PC-3 (cell line): ENCODE results near the gene UGT1A5. TPM values are rescaled to one million over a fixed set of nuclear protein-coding genes. Genes with fewer than 3 reads are reported as not detected.

ENCODE experiments used
- ATAC-seq: fragments of 200-7000 bp; cut with Tn5 transposase; 2 replicates; pipeline ENCODE4 v1.9.1; 2020; ENCODE audit warnings: mild to moderate bottlenecking, moderate library complexity
- BruUV-seq: library from RNA; stranded (reverse); fragments of 400-500 nt; replicated peaks from 2 replicates; lab custom pipeline; 2021; lab: Mats Ljungman, UMichigan
- CTCF ChIA-PET: fragments of 300-600 bp; sonication (Branson Sonifier 250); formaldehyde crosslinking; loops from one replicate; lab custom pipeline; 2022; ENCODE audit warnings: antibody characterized with exemption; lab: Charles Lee
- POLR2A ChIA-PET: fragments of 300-600 bp; sonication (Branson Sonifier 250); formaldehyde crosslinking; loops from one replicate; lab custom pipeline; 2022; ENCODE audit warnings: antibody characterized with exemption; ENCODE audit not compliant: unreplicated experiment; lab: Charles Lee
- DNase-seq: peaks from one replicate; pipeline ENCODE4 v3.0.0-alpha.2; 2015
- H2AFZ ChIP-seq: fragments of 300-600 bp; sonication (generic); 2 replicates; pipeline ENCODE4 v1.6.0; 2016; ENCODE audit warnings: antibody characterized with exemption, low read length
- H3F3A ChIP-seq: fragments of 300-600 bp; sonication (generic); one replicate; pipeline ENCODE4 v1.6.0; 2017; ENCODE audit warnings: antibody characterized with exemption, low read length, control low read depth, mild to moderate bottlenecking; ENCODE audit not compliant: unreplicated experiment
- H3K27ac ChIP-seq: fragments of 300-600 bp; sonication (generic); 2 replicates; pipeline ENCODE4 v1.5.1; 2016; ENCODE audit warnings: mild to moderate bottlenecking, low read length
- H3K27me3 ChIP-seq: fragments of 300-600 bp; sonication (generic); 2 replicates; pipeline ENCODE4 v1.6.1; 2016; ENCODE audit warnings: low read length, mixed read lengths
- H3K36me3 ChIP-seq: fragments of 300-600 bp; sonication (generic); 2 replicates; pipeline ENCODE4 v1.6.1; 2016; ENCODE audit warnings: low read depth, mixed run types, low read length, mixed read lengths
- H3K4me1 ChIP-seq: fragments of 300-600 bp; sonication (generic); 2 replicates; pipeline ENCODE4 v1.5.1; 2016; ENCODE audit warnings: low read length; ENCODE audit not compliant: insufficient read depth
- H3K4me2 ChIP-seq: fragments of 300-600 bp; sonication (generic); 2 replicates; pipeline ENCODE4 v1.6.0; 2016; ENCODE audit warnings: low read length
- H3K4me3 ChIP-seq: fragments of 300-600 bp; sonication (generic); 2 replicates; pipeline ENCODE4 v1.5.1; 2016; ENCODE audit warnings: mild to moderate bottlenecking, low read length, mixed read lengths
- H3K79me2 ChIP-seq: fragments of 300-600 bp; sonication (generic); 2 replicates; pipeline ENCODE4 v1.6.1; 2017; ENCODE audit warnings: low read length, mixed read lengths
- H3K9ac ChIP-seq: fragments of 300-600 bp; sonication (generic); 2 replicates; pipeline ENCODE4 v1.6.0; 2016; ENCODE audit warnings: mild to moderate bottlenecking, low read length
- H3K9me2 ChIP-seq: fragments of 300-600 bp; sonication (generic); replicated peaks from 2 replicates; pipeline ENCODE4 v1.6.1; 2016; ENCODE audit warnings: mixed run types, low read length, mixed read lengths
- H3K9me3 ChIP-seq: fragments of 300-600 bp; sonication (generic); 2 replicates; pipeline ENCODE4 v1.6.1; 2016; ENCODE audit warnings: low read length, mixed read lengths
- H4K20me1 ChIP-seq: fragments of 300-600 bp; sonication (generic); 2 replicates; pipeline ENCODE4 v1.6.1; 2016; ENCODE audit warnings: low read length, mixed read lengths
- EZH2 ChIP-seq: fragments of 300-600 bp; sonication (generic); IDR thresholded peaks from one replicate; pipeline ENCODE4 v1.6.1; 2017; ENCODE audit warnings: antibody characterized with exemption, mild to moderate bottlenecking, low read length; ENCODE audit not compliant: unreplicated experiment
- EZH2phosphoT487 ChIP-seq: fragments of 300-600 bp; sonication (generic); IDR thresholded peaks from 2 replicates; pipeline ENCODE4 v1.6.1; 2018; ENCODE audit warnings: mild to moderate bottlenecking, antibody characterized with exemption, low read length, borderline replicate concordance
- intact Hi-C: fragments of 100-400 bp; cut with micrococcal nuclease; formaldehyde crosslinking; loops from 2 replicates; pipeline ENCODE4 v1.9.0; 2023
- total RNA-seq: library from RNA; depleted of rRNA; stranded (reverse); fragments of >200 nt; gene quantifications from 2 replicates; pipeline ENCODE4 v1.2.3, GENCODE V29; 2014
- TF ChIP-seq, protein P1 (sequence below): fragments of 300-600 bp; sonication (generic); conservative IDR thresholded peaks from 2 replicates; pipeline ENCODE4 v1.5.1; 2017; ENCODE audit warnings: antibody characterized with exemption, low read depth, mild to moderate bottlenecking, low read length

The UGT1A5 gene
- total RNA-seq, 1 experiment from 2014 or later, result not detected

GRCh38 chr2:233758849-233759248 is 46.1 kb downstream of the UGT1A5 start:
- CTCF ChIA-PET, result no interaction called here
- H3K27me3 ChIP-seq, result no peaks in the 10 kb centered on the region
- no peaks in the 10 kb centered on the region for H3K79me2 ChIP-seq
- no peaks in the 10 kb centered on the region for H3K36me3 ChIP-seq
- POLR2A ChIA-PET, result no interaction called here
- H3K9ac ChIP-seq, result no peak overlapping the region
- no peak overlapping the region for H3K27ac ChIP-seq
- ATAC-seq (no peak), DNase-seq (no peak)
- no peak overlapping the region for H3K4me3 ChIP-seq
- no peaks in the 10 kb centered on the region for H3F3A ChIP-seq
- no peak overlapping the region for H3K4me2 ChIP-seq
- no TSS peak for BruUV-seq
- no peaks in the 10 kb centered on the region for H3K9me3 ChIP-seq
- no peaks in the 10 kb centered on the region for H4K20me1 ChIP-seq
- intact Hi-C loops, result loop anchor here (2.0 kb wide), 1 partner anchor 56 kb away; no protein-coding TSS in a partner anchor
- H2AFZ ChIP-seq, result no peak overlapping the region
- TF ChIP-seq EZH2phosphoT487, result no peak
- TF ChIP-seq, protein P1, sequence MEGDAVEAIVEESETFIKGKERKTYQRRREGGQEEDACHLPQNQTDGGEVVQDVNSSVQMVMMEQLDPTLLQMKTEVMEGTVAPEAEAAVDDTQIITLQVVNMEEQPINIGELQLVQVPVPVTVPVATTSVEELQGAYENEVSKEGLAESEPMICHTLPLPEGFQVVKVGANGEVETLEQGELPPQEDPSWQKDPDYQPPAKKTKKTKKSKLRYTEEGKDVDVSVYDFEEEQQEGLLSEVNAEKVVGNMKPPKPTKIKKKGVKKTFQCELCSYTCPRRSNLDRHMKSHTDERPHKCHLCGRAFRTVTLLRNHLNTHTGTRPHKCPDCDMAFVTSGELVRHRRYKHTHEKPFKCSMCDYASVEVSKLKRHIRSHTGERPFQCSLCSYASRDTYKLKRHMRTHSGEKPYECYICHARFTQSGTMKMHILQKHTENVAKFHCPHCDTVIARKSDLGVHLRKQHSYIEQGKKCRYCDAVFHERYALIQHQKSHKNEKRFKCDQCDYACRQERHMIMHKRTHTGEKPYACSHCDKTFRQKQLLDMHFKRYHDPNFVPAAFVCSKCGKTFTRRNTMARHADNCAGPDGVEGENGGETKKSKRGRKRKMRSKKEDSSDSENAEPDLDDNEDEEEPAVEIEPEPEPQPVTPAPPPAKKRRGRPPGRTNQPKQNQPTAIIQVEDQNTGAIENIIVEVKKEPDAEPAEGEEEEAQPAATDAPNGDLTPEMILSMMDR, result no peak
- TF ChIP-seq EZH2, result no peak
- H3K4me1 ChIP-seq, result peaks cover 7% of the 10 kb centered on the region
- H3K9me2 ChIP-seq, result 0 out of 2 replicates have a peak, but pooled peaks cover 4% of the 10 kb centered on the region

GRCh38 chr2:233760043-233760442 is 47.3 kb downstream of the UGT1A5 start, which contains the start of gene UGT1A1:
Gene UGT1A1, plus strand, starts transcription at chr2:233760270. Its CDS starts 18 bp downstream, at chr2:233760288.
- TF ChIP-seq EZH2phosphoT487 (no peak), EZH2 (no peak)
- TF ChIP-seq, protein P1, result no peak
- Histone ChIP-seq H3K27me3 (no peaks in the 10 kb centered on the region), H3K9ac (no peak within 1 kb of the TSS), H3K9me3 (no peaks in the 10 kb centered on the region), H3K4me2 (no peak within 1 kb of the TSS), H3K36me3 (no peaks in the 10 kb centered on the region), H3K9me2 (0 out of 2 replicates have a peak, but pooled peaks cover 4% of the 10 kb centered on the region), H3K79me2 (no peaks in the 10 kb centered on the region), H3K4me3 (no peak within 1 kb of the TSS), H3K27ac (no peak within 1 kb of the TSS), H4K20me1 (no peaks in the 10 kb centered on the region), H2AFZ (no peak within 1 kb of the TSS), H3K4me1 (peaks cover 19% of the 10 kb centered on the region), H3F3A (no peaks in the 10 kb centered on the region)
- CTCF ChIA-PET, result no interaction called here
- POLR2A ChIA-PET, result no interaction called here
- BruUV-seq, result no TSS peak
- DNase-seq (no peak), ATAC-seq (no peak)
- intact Hi-C loops, result no loop called here

- ATAC-seq (no peak), DNase-seq (no peak)
- Histone ChIP-seq H3K4me3 (no peak overlapping the region), H3F3A (no peaks in the 10 kb centered on the region), H2AFZ (no peak overlapping the region), H3K27ac (no peak overlapping the region), H3K9me2 (0 out of 2 replicates have a peak, but pooled peaks cover 4% of the 10 kb centered on the region), H3K4me2 (no peak overlapping the region), H3K36me3 (no peaks in the 10 kb centered on the region), H3K79me2 (no peaks in the 10 kb centered on the region), H3K9me3 (no peaks in the 10 kb centered on the region), H3K27me3 (no peaks in the 10 kb centered on the region), H3K4me1 (peaks cover 19% of the 10 kb centered on the region), H3K9ac (no peak overlapping the region), H4K20me1 (no peaks in the 10 kb centered on the region)
- CTCF ChIA-PET, result no interaction called here
- BruUV-seq, result no TSS peak
- POLR2A ChIA-PET, result no interaction called here
- intact Hi-C loops, result no loop called here
- TF ChIP-seq, protein P1, result no peak
- TF ChIP-seq EZH2phosphoT487, result no peak
- TF ChIP-seq EZH2, result no peak
Measured at GRCh38 chr2:233761040-233761769, 48.5 kb downstream of the UGT1A5 start.
